Astrocyte (in vitro differentiated cells and primary cell): ENCODE measurements around the gene NPTN. TPM values are rescaled to one million over a fixed set of nuclear protein-coding genes. Genes with fewer than 3 reads are reported as not detected.

ENCODE experiments used
- DNase-seq: peaks from one replicate; pipeline ENCODE4 v3.0.0-alpha.2; 2010; ENCODE audit warnings: low read depth
- FAIRE-seq: peaks from 2 replicates; lab custom pipeline; 2011; peaks lifted over from hg19 to GRCh38; lab: Jason Lieb, UNC
- H2AFZ ChIP-seq: 2 replicates; pipeline ENCODE4 v1.6.0; 2012; ENCODE audit warnings: low read depth, low read length, inconsistent platforms
- H3K27ac ChIP-seq: 2 replicates; pipeline ENCODE4 v1.5.1; 2011; ENCODE audit warnings: low read depth, low read length, inconsistent platforms
- H3K27me3 ChIP-seq: 2 replicates; pipeline ENCODE4 v1.6.0; 2011; ENCODE audit warnings: low read length, inconsistent platforms; ENCODE audit not compliant: insufficient read depth
- H3K36me3 ChIP-seq: 2 replicates; pipeline ENCODE4 v1.5.1; 2011; ENCODE audit warnings: low read length, inconsistent platforms; ENCODE audit not compliant: insufficient read depth
- H3K4me1 ChIP-seq: 2 replicates; pipeline ENCODE4 v1.5.1; 2011; ENCODE audit warnings: low read length, inconsistent platforms; ENCODE audit not compliant: insufficient read depth
- H3K4me2 ChIP-seq: 2 replicates; pipeline ENCODE4 v1.6.0; 2012; ENCODE audit warnings: low read length, inconsistent platforms
- H3K4me3 ChIP-seq: 2 replicates; pipeline ENCODE4 v1.5.1; 2011; ENCODE audit warnings: low read depth, mild to moderate bottlenecking, low read length, inconsistent platforms; ENCODE audit not compliant: insufficient read depth
- H3K79me2 ChIP-seq: 2 replicates; pipeline ENCODE4 v1.6.0; 2012; ENCODE audit warnings: mild to moderate bottlenecking, low read length, inconsistent platforms; ENCODE audit not compliant: insufficient read depth
- H3K9ac ChIP-seq: 2 replicates; pipeline ENCODE4 v1.6.0; 2012; ENCODE audit warnings: mild to moderate bottlenecking, low read length, inconsistent platforms
- H3K9me3 ChIP-seq: 2 replicates; pipeline ENCODE4 v1.5.1; 2012; ENCODE audit warnings: low read depth, mild to moderate bottlenecking, low read length, inconsistent platforms; ENCODE audit not compliant: insufficient read depth
- H4K20me1 ChIP-seq: 2 replicates; pipeline ENCODE4 v1.6.0; 2012; ENCODE audit warnings: low read length, inconsistent platforms; ENCODE audit not compliant: insufficient read depth
- H3K27ac Mint-ChIP-seq: one replicate; pipeline ENCODE4 v1.8.0; 2021; ENCODE audit warnings: mild to moderate bottlenecking, mixed read lengths; ENCODE audit not compliant: unreplicated experiment
- H3K27me3 Mint-ChIP-seq: one replicate; pipeline ENCODE4 v1.8.0; 2021; ENCODE audit warnings: low read depth, mixed read lengths; ENCODE audit not compliant: unreplicated experiment
- H3K36me3 Mint-ChIP-seq: one replicate; pipeline ENCODE4 v1.8.0; 2021; ENCODE audit warnings: low read depth, mixed read lengths; ENCODE audit not compliant: unreplicated experiment
- H3K4me1 Mint-ChIP-seq: one replicate; pipeline ENCODE4 v1.8.0; 2021; ENCODE audit warnings: low read depth, mixed read lengths; ENCODE audit not compliant: unreplicated experiment
- H3K4me3 Mint-ChIP-seq: one replicate; pipeline ENCODE4 v1.8.0; 2021; ENCODE audit warnings: mild to moderate bottlenecking, moderate library complexity, mixed read lengths; ENCODE audit not compliant: unreplicated experiment
- H3K9me3 Mint-ChIP-seq: one replicate; pipeline ENCODE4 v1.8.0; 2021; ENCODE audit warnings: mild to moderate bottlenecking, mixed read lengths; ENCODE audit not compliant: unreplicated experiment
- EZH2 ChIP-seq: IDR thresholded peaks from 2 replicates; pipeline ENCODE4 v1.6.1; 2012; ENCODE audit warnings: mild to moderate bottlenecking, low read length, inconsistent platforms; ENCODE audit not compliant: insufficient read depth
- total RNA-seq: library from RNA; stranded (reverse); gene quantifications from 2 replicates; pipeline ENCODE4 v1.2.1, GENCODE V29; 2021
- TF ChIP-seq, protein P1 (sequence below): IDR thresholded peaks from 2 replicates; pipeline ENCODE4 v1.5.1; 2011; ENCODE audit warnings: low read depth, mild to moderate bottlenecking, inconsistent platforms, low read length, moderate library complexity; ENCODE audit not compliant: insufficient read depth

The NPTN gene
- total RNA-seq, 1 donor from 2014 or later: 281 TPM

DNA sequence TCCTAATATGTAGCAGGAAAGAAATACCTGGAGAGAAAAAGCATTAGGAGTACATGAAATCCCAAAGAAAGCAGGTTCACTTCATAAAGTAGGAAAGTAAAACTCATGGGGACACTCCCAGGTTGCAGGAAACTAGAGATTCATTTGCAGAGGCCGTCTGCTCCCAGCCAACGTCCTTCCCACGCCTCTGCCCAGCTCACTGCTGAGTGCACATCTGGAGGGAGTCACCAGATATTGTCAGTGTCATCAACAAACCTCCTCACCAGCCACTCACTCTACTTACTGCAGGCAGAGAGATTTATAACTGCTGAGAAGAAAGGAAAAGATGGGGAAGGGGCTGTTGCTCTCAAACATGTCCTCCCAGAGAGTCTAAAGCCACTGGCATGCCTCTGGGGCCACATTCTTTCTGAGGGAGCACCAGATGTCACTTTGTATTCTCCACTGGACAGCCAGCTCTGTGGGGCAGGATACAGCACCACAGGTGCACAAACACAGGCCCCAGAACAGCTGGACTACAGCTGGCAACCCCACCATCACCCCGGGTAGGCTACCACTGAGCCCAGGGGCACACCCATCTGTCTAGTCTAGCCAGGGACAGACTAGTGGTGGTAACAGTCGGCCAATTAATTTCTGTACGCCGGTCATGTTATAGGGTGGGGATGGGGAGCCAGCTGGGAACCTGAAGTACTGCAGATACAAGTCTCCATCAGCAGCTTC lies 64.5 kb downstream of the NPTN start:
- Histone ChIP-seq H3K9me3 (no peaks in the 10 kb centered on the region), H2AFZ (no peak overlapping the region), H3K4me1 (peaks cover 10% of the 10 kb centered on the region), H3K27ac (no peak overlapping the region), H4K20me1 (peaks cover 86% of the 10 kb centered on the region), H3K4me3 (no peak overlapping the region), H3K4me2 (no peak overlapping the region), H3K27me3 (no peaks in the 10 kb centered on the region), H3K36me3 (peaks cover 39% of the 10 kb centered on the region), H3K9ac (no peak overlapping the region), H3K79me2 (no peaks in the 10 kb centered on the region)
- Mint-ChIP-seq H3K4me1 (peaks cover 12% of the 10 kb centered on the region), H3K9me3 (no peaks in the 10 kb centered on the region), H3K27me3 (no peaks in the 10 kb centered on the region), H3K27ac (no peak overlapping the region), H3K36me3 (peaks cover 37% of the 10 kb centered on the region), H3K4me3 (no peak overlapping the region)
- TF ChIP-seq EZH2: no peak
- TF ChIP-seq, protein P1, sequence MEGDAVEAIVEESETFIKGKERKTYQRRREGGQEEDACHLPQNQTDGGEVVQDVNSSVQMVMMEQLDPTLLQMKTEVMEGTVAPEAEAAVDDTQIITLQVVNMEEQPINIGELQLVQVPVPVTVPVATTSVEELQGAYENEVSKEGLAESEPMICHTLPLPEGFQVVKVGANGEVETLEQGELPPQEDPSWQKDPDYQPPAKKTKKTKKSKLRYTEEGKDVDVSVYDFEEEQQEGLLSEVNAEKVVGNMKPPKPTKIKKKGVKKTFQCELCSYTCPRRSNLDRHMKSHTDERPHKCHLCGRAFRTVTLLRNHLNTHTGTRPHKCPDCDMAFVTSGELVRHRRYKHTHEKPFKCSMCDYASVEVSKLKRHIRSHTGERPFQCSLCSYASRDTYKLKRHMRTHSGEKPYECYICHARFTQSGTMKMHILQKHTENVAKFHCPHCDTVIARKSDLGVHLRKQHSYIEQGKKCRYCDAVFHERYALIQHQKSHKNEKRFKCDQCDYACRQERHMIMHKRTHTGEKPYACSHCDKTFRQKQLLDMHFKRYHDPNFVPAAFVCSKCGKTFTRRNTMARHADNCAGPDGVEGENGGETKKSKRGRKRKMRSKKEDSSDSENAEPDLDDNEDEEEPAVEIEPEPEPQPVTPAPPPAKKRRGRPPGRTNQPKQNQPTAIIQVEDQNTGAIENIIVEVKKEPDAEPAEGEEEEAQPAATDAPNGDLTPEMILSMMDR: no peak
- no peak for FAIRE-seq
- no peak for DNase-seq

DNA sequence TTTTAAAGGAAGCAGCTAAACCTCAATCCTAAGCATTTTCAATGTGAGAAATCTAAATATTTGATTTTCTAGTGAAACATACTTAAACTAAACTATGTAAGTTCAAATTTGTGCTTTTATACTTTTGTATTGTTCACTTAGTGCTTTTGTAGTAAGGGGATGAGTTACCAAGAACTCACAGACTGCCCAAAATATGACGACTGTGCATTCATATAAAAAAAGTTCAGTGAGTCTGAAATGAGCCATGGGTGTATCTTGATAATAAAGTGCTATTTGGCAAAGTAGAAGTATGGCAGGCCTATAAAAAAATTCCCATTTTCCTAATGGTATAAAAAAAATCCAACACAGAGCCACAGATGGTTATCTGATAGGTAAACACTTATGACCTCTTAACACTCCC lies 66.2 kb downstream of the NPTN start:
- no peak overlapping the region for H2AFZ ChIP-seq
- no peak overlapping the region for H3K27ac ChIP-seq
- H3K36me3 Mint-ChIP-seq: peaks cover 36% of the 10 kb centered on the region
- TF ChIP-seq, protein P1: no peak
- no peak for TF ChIP-seq EZH2
- H3K27me3 Mint-ChIP-seq: no peaks in the 10 kb centered on the region
- no peak overlapping the region for H3K4me2 ChIP-seq
- peaks cover 41% of the 10 kb centered on the region for H3K36me3 ChIP-seq
- H3K9ac ChIP-seq: no peak overlapping the region
- H3K79me2 ChIP-seq: no peaks in the 10 kb centered on the region
- peak overlapping the region; percentile 70 for H3K4me3 Mint-ChIP-seq
- peaks cover 14% of the 10 kb centered on the region for H3K4me1 Mint-ChIP-seq
- H3K9me3 Mint-ChIP-seq: no peaks in the 10 kb centered on the region
- H3K27ac Mint-ChIP-seq: no peak overlapping the region
- no peak for FAIRE-seq
- no peak overlapping the region for H3K4me3 ChIP-seq
- no peak for DNase-seq
- no peaks in the 10 kb centered on the region for H3K27me3 ChIP-seq
- H3K4me1 ChIP-seq: peaks cover 10% of the 10 kb centered on the region
- H4K20me1 ChIP-seq: peaks cover 88% of the 10 kb centered on the region
- no peaks in the 10 kb centered on the region for H3K9me3 ChIP-seq

DNA sequence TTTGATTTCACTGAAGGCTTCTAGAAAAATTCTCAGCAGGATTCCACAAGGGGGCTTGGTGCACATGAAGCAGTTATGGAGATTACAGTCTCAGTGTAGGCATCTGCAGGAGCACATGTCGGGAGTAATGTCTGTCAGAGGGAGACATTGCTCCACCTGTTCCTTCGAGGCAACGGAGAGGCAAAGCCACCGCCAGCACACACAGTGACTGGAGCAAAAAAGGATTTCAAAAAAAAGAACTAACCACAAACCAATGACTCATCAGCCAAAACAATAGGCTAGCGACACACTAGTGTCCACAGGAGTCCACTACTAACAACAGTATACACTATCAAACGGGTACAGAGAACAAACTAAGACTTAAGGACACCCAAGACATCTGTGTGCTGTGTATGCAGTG lies 68.9 kb downstream of the NPTN start:
- peak overlapping the region; percentile 55 for H3K27ac Mint-ChIP-seq

More for the DNA sequence above, 68.9 kb downstream of the NPTN start:
- TF ChIP-seq, protein P1: peak; percentile 25
- no peak for TF ChIP-seq EZH2
- H4K20me1 ChIP-seq: peaks cover 70% of the 10 kb centered on the region
- Mint-ChIP-seq H3K9me3 (no peaks in the 10 kb centered on the region), H3K4me1 (peaks cover 11% of the 10 kb centered on the region), H3K4me3 (no peak overlapping the region), H3K27me3 (no peaks in the 10 kb centered on the region), H3K36me3 (peaks cover 16% of the 10 kb centered on the region)
- H3K4me1 ChIP-seq: peaks cover 10% of the 10 kb centered on the region
- peak; percentile 73 for FAIRE-seq
- no peaks in the 10 kb centered on the region for H3K9me3 ChIP-seq
- peak; percentile 59 for DNase-seq
- no peaks in the 10 kb centered on the region for H3K27me3 ChIP-seq
- H3K79me2 ChIP-seq: no peaks in the 10 kb centered on the region
- no peak overlapping the region for H2AFZ ChIP-seq
- H3K36me3 ChIP-seq: peaks cover 33% of the 10 kb centered on the region
- no peak overlapping the region for H3K9ac ChIP-seq
- H3K4me3 ChIP-seq: no peak overlapping the region
- peak overlapping the region; percentile 1 for H3K4me2 ChIP-seq
- no peak overlapping the region for H3K27ac ChIP-seq
